Right cardiac atrium (tissue), 5 donors: Measurements from ENCODE around the gene LHFPL2. TPM values are rescaled to one million over a fixed set of nuclear protein-coding genes. Genes with fewer than 3 reads are reported as not detected.

ENCODE experiments used
- ATAC-seq, 2 donors: fragments of 200-7000 bp; cut with Tn5 transposase; one replicate each; pipeline versions ENCODE4 v1.8.0 to v1.9.1; 2020; ENCODE audit warnings: moderate library complexity in 2 of 2, mild to moderate bottlenecking in 1 of 2
- DNase-seq, 3 donors: peaks; one replicate each; pipeline ENCODE4 v3.0.0-alpha.2; 2020
- H3K27ac ChIP-seq: one replicate; pipeline ENCODE4 v1.5.1; 2013; ENCODE audit warnings: mild to moderate bottlenecking, low read length, control low read depth, moderate library complexity
- H3K27me3 ChIP-seq: one replicate; pipeline ENCODE4 v1.6.1; 2013; ENCODE audit not compliant: control insufficient read depth, insufficient read depth
- H3K4me1 ChIP-seq: one replicate; pipeline ENCODE4 v1.6.1; 2013; ENCODE audit warnings: low read length; ENCODE audit not compliant: control insufficient read depth, insufficient read depth
- H3K4me3 ChIP-seq: one replicate; pipeline ENCODE4 v1.5.1; 2013; ENCODE audit warnings: low read length, control low read depth
- H3K9me3 ChIP-seq: one replicate; pipeline ENCODE4 v1.6.1; 2013; ENCODE audit warnings: low read length; ENCODE audit not compliant: control insufficient read depth
- WGBS: extraction: QIAGEN DNeasy Blood & Tissue Kit; methylation state at CpG from one replicate; pipeline ENCODE4 v1.1.7; 2013; 5-methylcytosine and 5-hydroxymethylcytosine counted together
- intact Hi-C, 4 donors: fragments of 100-400 bp; cut with DNase I; formaldehyde crosslinking; loops; one replicate each; pipeline versions ENCODE4 v1.11.0 to v1.14.0; 2022 to 2023
- polyA plus RNA-seq: library from polyadenylated mRNA; stranded (reverse); fragments of 200-250 nt; gene quantifications from one replicate; pipeline ENCODE4 v1.2.3, GENCODE V29; 2013
- total RNA-seq, 4 donors: library from RNA; stranded (reverse); fragmentation: NEBNext Ultra II Directional; extraction: Animal tissue kit (Norgen Biotek cat#: 25700); gene quantifications; one replicate each; pipeline ENCODE4 v1.2.1, GENCODE V29; 2021
- donor health status: healthy with polysubstance abuse.
- donor health status: DM: no; HTN: yes; CAD: no.
- donor health status: DM: no; HTN: no; CAD: no.
- donor health status: DM: no; HTN: yes; CAD: no; lungs with severe emphysema.
- donor health status: DM: yes; HTN: yes; CAD: no.

LHFPL2 gene
- total and polyA plus RNA-seq, 5 donors, result 5.6 to 21.4 (median 10.9) TPM

- intact Hi-C loops, result no loop called here
- Histone ChIP-seq H3K27ac (no peak overlapping the region), H3K4me3 (no peak overlapping the region), H3K9me3 (no peaks in the 10 kb centered on the region), H3K27me3 (no peaks in the 10 kb centered on the region), H3K4me1 (peaks cover 7% of the 10 kb centered on the region)
- ATAC-seq (no peak), DNase-seq (no peak)
- 52% methylated on average over 6 of the region's 6 CpGs for WGBS
Observed at GRCh38 chr5:78653681-78654366, 5.3 kb upstream of the LHFPL2 start.

GRCh38 chr5:78653031-78653430 is 4.5 kb upstream of the LHFPL2 start:
- Histone ChIP-seq H3K27me3 (no peaks in the 10 kb centered on the region), H3K4me1 (peaks cover 2% of the 10 kb centered on the region), H3K9me3 (no peaks in the 10 kb centered on the region), H3K4me3 (no peak overlapping the region), H3K27ac (no peak overlapping the region)
- WGBS, result 91% methylated on average over 2 of the region's 2 CpGs
- intact Hi-C loops, result no loop called here
- DNase-seq, result no peak
- no peak for ATAC-seq

GRCh38 chr5:78651468-78651867 is 2.9 kb upstream of the LHFPL2 start:
- 96% methylated on average over 2 of the region's 2 CpGs for WGBS
- ATAC-seq, result no peak
- no peak for DNase-seq
- Histone ChIP-seq H3K4me1 (peaks cover 2% of the 10 kb centered on the region), H3K4me3 (no peak overlapping the region), H3K9me3 (no peaks in the 10 kb centered on the region), H3K27me3 (no peaks in the 10 kb centered on the region), H3K27ac (no peak overlapping the region)
- intact Hi-C loops, result no loop called here

GRCh38 chr5:78650531-78650930 is 2.0 kb upstream of the LHFPL2 start:
- Histone ChIP-seq H3K27ac (no peak overlapping the region), H3K4me1 (peaks cover 2% of the 10 kb centered on the region), H3K4me3 (no peak overlapping the region), H3K27me3 (no peaks in the 10 kb centered on the region), H3K9me3 (no peaks in the 10 kb centered on the region)
- 75% methylated on average over 1 of the region's 1 CpG for WGBS
- intact Hi-C loops, result no loop called here
- DNase-seq, result no peak
- ATAC-seq, result no peak

- 85% methylated on average over 10 of the region's 10 CpGs for WGBS
- no peak overlapping the region for H3K27ac ChIP-seq
Observed at GRCh38 chr5:78649861-78650496, 1.4 kb upstream of the LHFPL2 start.

GRCh38 chr5:78649211-78649695 is 681 bp upstream of the LHFPL2 start:
- ATAC-seq (peak; percentile 1 to 8), DNase-seq (peak in 1 of 3 donors; percentile 76)
- H3K4me1 ChIP-seq, result peaks cover 2% of the 10 kb centered on the region
- peak overlapping the region; percentile 75 for H3K4me3 ChIP-seq
- 6% methylated on average over 23 of the region's 23 CpGs for WGBS
- intact Hi-C loops, result loop anchor here (2.0 to 10.0 kb wide), 5 partner anchors 74 to 174 kb away; no protein-coding TSS in a partner anchor
- H3K27me3 ChIP-seq, result no peaks in the 10 kb centered on the region
- H3K9me3 ChIP-seq, result no peaks in the 10 kb centered on the region
- H3K27ac ChIP-seq, result peak overlapping the region; percentile 92

More at GRCh38 chr5:78649861-78650496, 1.4 kb upstream of the LHFPL2 start:
- intact Hi-C loops, result loop anchor here (2.0 to 10.0 kb wide), 5 partner anchors 75 to 175 kb away; no protein-coding TSS in a partner anchor
- Histone ChIP-seq H3K4me3 (no peak overlapping the region), H3K4me1 (peaks cover 2% of the 10 kb centered on the region), H3K9me3 (no peaks in the 10 kb centered on the region), H3K27me3 (no peaks in the 10 kb centered on the region)
- ATAC-seq (no peak), DNase-seq (peak in 1 of 3 donors; percentile 49)

- Histone ChIP-seq H3K27me3 (no peaks in the 10 kb centered on the region), H3K27ac (peak overlapping the region; percentile 42), H3K4me1 (peaks cover 2% of the 10 kb centered on the region), H3K9me3 (no peaks in the 10 kb centered on the region), H3K4me3 (peak overlapping the region; percentile 75)
- WGBS, result under 1% methylated on average over 47 of the region's 47 CpGs
- ATAC-seq (peak; percentile 59), DNase-seq (peak; percentile 65 to 87 (median 86))
- intact Hi-C loops, result loop anchor here (2.0 to 10.0 kb wide), 5 partner anchors 73 to 173 kb away; no protein-coding TSS in a partner anchor
Observed at GRCh38 chr5:78647838-78648358, 674 bp downstream of the LHFPL2 start.

GRCh38 chr5:78647351-78647818 is 1.2 kb downstream of the LHFPL2 start:
- Histone ChIP-seq H3K27ac (no peak overlapping the region), H3K4me1 (peaks cover 4% of the 10 kb centered on the region), H3K4me3 (peak overlapping the region; percentile 75), H3K9me3 (no peaks in the 10 kb centered on the region), H3K27me3 (no peaks in the 10 kb centered on the region)
- intact Hi-C loops, result loop anchor here in 3 of 4 donors (10.0 kb wide), 4 partner anchors 73 to 173 kb away; no protein-coding TSS in a partner anchor
- peak in 2 of 3 donors; percentile 26 to 62 for DNase-seq
- WGBS, result 4% methylated on average over 17 of the region's 17 CpGs
- ATAC-seq, result peak in 1 of 2 donors; percentile 34

- Histone ChIP-seq H3K27ac (no peak overlapping the region), H3K4me3 (no peak overlapping the region), H3K9me3 (no peaks in the 10 kb centered on the region), H3K4me1 (peaks cover 3% of the 10 kb centered on the region), H3K27me3 (no peaks in the 10 kb centered on the region)
- no peak for DNase-seq
- 53% methylated on average over 2 of the region's 2 CpGs for WGBS
- no peak for ATAC-seq
- intact Hi-C loops, result loop anchor here in 3 of 4 donors (10.0 kb wide), 4 partner anchors 70 to 170 kb away; no protein-coding TSS in a partner anchor
Observed at GRCh38 chr5:78644741-78645300, 3.8 kb downstream of the LHFPL2 start.

- Histone ChIP-seq H3K4me3 (no peak overlapping the region), H3K27ac (no peak overlapping the region), H3K27me3 (no peaks in the 10 kb centered on the region), H3K9me3 (no peaks in the 10 kb centered on the region), H3K4me1 (peaks cover 2% of the 10 kb centered on the region)
- intact Hi-C loops, result loop anchor here in 3 of 4 donors (10.0 kb wide), 4 partner anchors 69 to 169 kb away; no protein-coding TSS in a partner anchor
- DNase-seq, result no peak
- ATAC-seq, result no peak
- WGBS, result 86% methylated on average over 3 of the region's 3 CpGs
Observed at GRCh38 chr5:78644129-78644528, 4.4 kb downstream of the LHFPL2 start.
